ENCODE results near the gene ALOX5.
"Not testable (repeated sequence)": the region's sequence is repeated elsewhere in the genome, so short reads cannot be mapped to it uniquely, and the experiment has no call there.

Gene ALOX5

DNA sequence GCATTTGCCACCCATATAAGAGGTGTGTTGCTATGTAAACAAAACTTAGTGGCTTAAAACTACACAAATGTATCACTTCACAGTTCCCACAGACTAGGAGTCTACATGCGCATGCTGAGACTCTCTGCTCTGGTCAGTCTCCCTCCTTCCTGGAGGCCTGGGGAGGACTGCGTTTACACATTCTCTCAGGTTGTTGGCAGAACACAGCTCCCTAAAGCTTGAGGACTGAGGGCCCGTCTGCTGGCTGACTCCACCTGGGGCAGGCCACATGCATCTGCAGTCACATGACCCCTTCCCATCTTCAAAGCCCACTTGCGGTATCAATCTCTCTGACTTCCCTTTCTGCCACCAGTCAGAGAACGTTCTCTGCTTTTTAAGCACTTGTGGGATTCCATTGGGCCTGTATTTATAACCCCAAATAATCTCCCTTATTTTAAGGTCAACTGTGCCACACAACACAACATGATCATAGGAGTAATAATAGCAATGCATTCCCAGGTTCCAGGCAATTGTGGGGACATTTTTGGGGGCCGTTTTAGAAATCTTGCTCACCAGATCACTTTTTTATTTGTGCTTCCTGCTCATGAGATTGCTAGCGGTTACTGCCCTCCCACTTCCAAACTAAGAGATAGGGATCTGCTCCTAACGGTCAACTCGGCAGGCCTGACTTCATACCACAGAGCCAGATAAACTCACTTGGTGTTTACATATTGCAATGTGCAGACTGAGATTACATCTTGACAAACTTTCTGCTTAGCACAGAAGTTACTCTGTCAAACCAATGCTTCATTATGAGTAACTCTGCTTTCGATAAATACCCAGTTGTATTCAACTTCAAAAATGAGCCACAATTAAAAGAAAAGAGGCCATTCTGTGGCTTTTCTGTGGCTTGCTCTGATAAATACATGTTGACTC, 96.3 kb downstream of the ALOX5 start:
- no peak for DNase-seq

DNA sequence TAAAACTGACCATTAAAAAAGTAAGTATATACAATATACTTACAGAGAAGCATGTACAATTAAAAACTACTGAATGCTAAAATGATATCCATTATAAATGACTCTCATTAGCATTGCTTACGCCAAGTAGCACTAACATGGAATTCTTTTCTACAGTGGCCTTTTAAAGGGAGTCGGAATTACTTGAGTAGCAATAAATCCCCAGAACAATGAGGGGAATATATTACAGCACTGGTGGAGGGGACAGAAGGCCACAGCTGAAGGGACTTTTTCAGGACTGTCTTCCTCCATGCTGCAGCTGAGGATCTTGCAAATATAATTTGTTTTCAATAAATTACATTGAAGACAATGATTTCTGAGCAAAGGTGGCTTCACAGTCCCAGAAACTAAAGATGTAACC, 97.0 kb downstream of the ALOX5 start:
- DNase-seq = no peak

DNA sequence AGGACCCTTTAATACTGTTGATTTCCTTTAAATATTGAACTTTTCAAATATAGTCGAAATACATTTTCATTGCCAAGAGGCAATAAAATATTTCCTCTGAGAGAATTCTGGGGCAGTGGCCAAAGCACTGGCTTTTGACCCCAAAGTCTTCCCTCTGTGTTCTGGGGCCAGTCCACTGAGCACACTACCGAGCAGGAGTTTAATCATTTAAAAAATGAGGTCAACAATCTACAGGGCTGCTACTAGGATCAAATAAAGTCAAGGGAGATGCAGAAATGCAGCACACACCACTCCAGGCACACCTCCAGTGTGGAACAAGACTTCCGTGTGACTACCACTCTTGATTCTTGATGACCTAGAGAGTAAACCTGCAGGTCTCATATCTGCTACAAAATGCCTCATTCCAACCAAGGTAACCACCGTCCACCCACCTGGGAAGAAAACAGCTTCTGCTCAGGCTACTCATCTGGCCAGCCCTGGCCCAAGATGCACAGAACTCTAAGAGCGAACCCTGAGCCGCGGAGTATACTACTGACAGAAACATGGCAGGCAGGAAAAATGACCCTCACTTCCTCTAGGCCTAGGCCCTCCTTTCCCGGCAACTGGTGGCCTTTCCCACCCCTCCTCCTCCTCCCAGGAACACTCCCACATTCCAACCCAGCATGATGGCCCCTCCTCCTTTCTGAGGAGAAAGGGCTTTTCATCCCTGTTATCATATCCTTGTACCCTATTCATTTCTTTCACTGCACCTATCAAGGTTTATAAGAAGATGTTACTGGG, 97.7 kb downstream of the ALOX5 start:
- DNase-seq = no peak

GRCh38 chr10:45473126-45473525, 99.1 kb downstream of the ALOX5 start:
- DNase-seq = no peak

DNA sequence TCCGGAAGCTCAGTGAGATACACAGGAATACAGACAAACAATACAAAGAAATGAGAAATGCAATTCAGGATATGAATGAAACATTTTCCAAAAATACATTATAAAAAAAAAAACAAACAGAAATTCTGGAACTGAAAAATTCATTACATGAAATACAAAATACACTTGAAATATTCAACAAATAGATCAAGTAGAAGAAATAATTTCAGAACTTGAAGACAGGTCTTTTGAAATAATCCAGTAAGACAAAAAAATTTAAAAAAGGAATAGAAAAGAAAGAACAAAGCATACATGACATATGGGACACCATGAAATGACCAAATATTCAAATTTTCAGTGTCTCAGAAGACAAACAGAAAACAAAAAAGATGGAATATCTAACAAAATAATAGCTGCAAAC, 102.5 kb downstream of the ALOX5 start:
- no peak for DNase-seq

GRCh38 chr10:45480294-45480693, 106.3 kb downstream of the ALOX5 start:
- DNase-seq = no peak

GRCh38 chr10:45481100-45481499, 107.1 kb downstream of the ALOX5 start:
- not testable (repeated sequence) for DNase-seq

GRCh38 chr10:45483002-45483401, 109.0 kb downstream of the ALOX5 start:
- DNase-seq = no peak

DNA sequence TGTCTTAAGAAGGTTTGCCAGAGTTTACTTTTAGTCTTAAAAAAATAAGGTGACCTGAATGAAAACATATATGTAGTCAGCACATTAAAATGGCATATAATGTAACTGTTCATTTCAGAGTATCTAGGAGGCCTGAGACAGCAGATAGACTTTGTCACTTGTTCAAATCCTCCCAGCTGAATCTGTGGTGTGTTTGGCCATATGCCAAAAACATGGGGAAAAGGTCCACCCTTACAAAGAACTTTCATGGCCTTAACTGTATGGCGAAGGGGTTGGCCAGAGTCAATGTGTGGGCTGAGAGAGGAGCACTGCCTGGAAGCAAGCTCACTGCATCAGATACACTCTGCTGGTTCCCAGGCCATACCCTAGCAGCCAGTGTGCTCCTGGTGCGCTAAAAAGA, 113.7 kb downstream of the ALOX5 start:
- no peak for DNase-seq

DNA sequence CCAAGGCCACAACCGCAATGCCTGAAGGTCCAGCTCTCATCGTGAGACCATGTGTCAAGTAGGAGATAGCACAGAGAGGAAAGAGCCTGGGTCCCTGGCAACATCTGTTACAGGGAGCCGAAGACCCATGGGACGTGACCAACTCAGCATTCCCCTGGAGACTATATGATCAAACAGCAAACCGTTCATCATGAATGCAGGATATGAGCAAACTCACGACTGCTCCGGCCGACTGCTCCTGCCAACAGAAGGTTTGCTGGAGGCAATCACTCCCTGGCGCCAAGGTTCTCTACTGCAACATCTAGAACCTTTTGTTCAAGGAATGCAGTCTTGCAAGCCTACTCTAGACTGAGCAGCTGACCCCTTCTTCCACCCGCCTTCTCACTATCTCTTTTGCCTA, 114.3 kb downstream of the ALOX5 start:
- DNase-seq = no peak

GRCh38 chr10:45490277-45490676, 116.3 kb downstream of the ALOX5 start:
- no peak for DNase-seq

DNA sequence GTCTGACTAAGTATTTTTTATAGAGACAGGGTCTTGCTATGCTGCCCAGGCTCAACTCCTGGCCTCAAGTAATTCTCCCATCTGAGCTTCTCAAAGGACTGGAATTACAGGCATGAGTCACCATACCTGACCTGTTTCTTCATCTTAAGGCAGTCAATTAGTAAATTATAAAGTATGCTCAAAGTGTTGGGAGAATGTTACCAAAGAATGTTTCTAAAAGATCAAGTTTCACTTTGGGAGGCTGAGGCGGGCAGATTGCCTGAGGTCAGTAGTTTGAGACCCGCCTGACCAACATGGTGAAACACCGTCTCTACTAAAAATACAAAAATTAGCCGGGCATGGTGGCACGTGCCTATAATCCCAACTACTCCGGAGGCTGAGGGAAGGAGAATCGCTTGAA, 117.0 kb downstream of the ALOX5 start:
- no peak for DNase-seq
